K562 (cell line): Measurements from ENCODE around the gene MOG. TPM values are rescaled to one million over a fixed set of nuclear protein-coding genes. Genes with fewer than 3 reads are reported as not detected.

ENCODE experiments used
- CEBPB ChIP-seq: fragments of 450-650 bp; IDR thresholded peaks from 2 replicates; pipeline ENCODE4 v1.6.1; 2016; ENCODE audit warnings: missing genetic modification characterization, missing compliant biosample characterization
- CTCFL ChIP-seq: IDR thresholded peaks from 2 replicates; pipeline ENCODE4 v1.6.1; 2011; ENCODE audit warnings: borderline replicate concordance, low read depth, mild to moderate bottlenecking, moderate library complexity, low read length; ENCODE audit not compliant: insufficient read depth, poor library complexity, severe bottlenecking
- ESRRB ChIP-seq: fragments of 250-450 bp; sonication (Bioruptor Pico); IDR thresholded peaks from 2 replicates; pipeline ENCODE4 v1.5.0; 2020; ENCODE audit warnings: mild to moderate bottlenecking, moderate library complexity, borderline replicate concordance
- NFIC ChIP-seq: fragments of 450-650 bp; IDR thresholded peaks from 2 replicates; pipeline ENCODE4 v1.6.1; 2017; ENCODE audit warnings: mild to moderate bottlenecking, inconsistent platforms
- RAD21 ChIP-seq, 2 experiments: fragments of 250-450 bp in 1 of 2; fragments of 450-650 bp in 1 of 2; sonication (Bioruptor Pico) in 1 of 2; formaldehyde crosslinking in 1 of 2; IDR thresholded peaks in 1 of 2; conservative IDR thresholded peaks in 1 of 2; 2 replicates each; pipeline versions ENCODE4 v1.4.0 to v1.8.0; 2020 to 2022; ENCODE audit warnings: mild to moderate bottlenecking in 2 of 2, moderate library complexity in 1 of 2
- SMC3 ChIP-seq: conservative IDR thresholded peaks from 2 replicates; pipeline ENCODE4 v1.6.1; 2011; ENCODE audit warnings: low read depth, low read length, improper control_type of control experiment; ENCODE audit not compliant: insufficient read depth
- THRA ChIP-seq: fragments of 450-650 bp; IDR thresholded peaks from 2 replicates; pipeline ENCODE4 v1.6.1; 2017; ENCODE audit warnings: mild to moderate bottlenecking, moderate library complexity
- ZBTB8A ChIP-seq: fragments of 450-650 bp; IDR thresholded peaks from 2 replicates; pipeline ENCODE4 v1.6.1; 2018; ENCODE audit warnings: mild to moderate bottlenecking, moderate library complexity; ENCODE audit not compliant: partially characterized antibody
- ZNF263 ChIP-seq: sonication (generic); formaldehyde crosslinking; IDR thresholded peaks from 2 replicates; pipeline ENCODE4 v1.8.0; 2022; ENCODE audit warnings: mild to moderate bottlenecking, missing genetic modification reagents, borderline replicate concordance
- ZNF280B ChIP-seq: fragments of 250-450 bp; sonication (Bioruptor Pico); IDR thresholded peaks from 2 replicates; pipeline ENCODE4 v1.5.1; 2021; ENCODE audit warnings: mild to moderate bottlenecking
- ZNF512 ChIP-seq: IDR thresholded peaks from 2 replicates; pipeline ENCODE4 v1.6.1; 2016; ENCODE audit warnings: missing genetic modification characterization, missing compliant biosample characterization
- ZNF830 ChIP-seq: fragments of 250-450 bp; sonication (Bioruptor Pico); IDR thresholded peaks from 2 replicates; pipeline ENCODE4 v1.5.0; 2021; ENCODE audit warnings: mild to moderate bottlenecking
- polyA plus RNA-seq, 8 experiments: library from polyadenylated mRNA; depleted of rRNA in 4 of 8; stranded (reverse) in 5 of 8; unstranded in 3 of 8; fragments of >200 nt; fragmentation: Nextera tagmentation in 2 of 8; fragmentation: Illumina TruSeq in 1 of 8; extraction: Ambion mirVana in 2 of 8; extraction: Trizol in 1 of 8; gene quantifications; 2 replicates each; pipeline versions ENCODE4 v1.2.1 to v1.2.3, GENCODE V29; 2011 to 2014; ENCODE audit warnings: inconsistent platforms in 1 of 8, missing spikeins in 1 of 8
- total RNA-seq, 7 experiments: library from RNA; depleted of rRNA in 6 of 7; stranded (reverse); fragments of >200 nt in 6 of 7; fragmentation: Illumina TruSeq in 2 of 7; extraction: Trizol in 2 of 7; gene quantifications; 2 replicates each; pipeline versions ENCODE4 v1.2.1 to v1.2.3, GENCODE V29; 2011 to 2021; ENCODE audit warnings: low replicate concordance in 1 of 7
- TF ChIP-seq, protein P1 (sequence below), 3 experiments: IDR thresholded peaks in 2 of 3; conservative IDR thresholded peaks in 1 of 3; 2 replicates each; pipeline ENCODE4 v1.5.1; 2011 to 2012; ENCODE audit warnings: low read length in 3 of 3, mild to moderate bottlenecking in 3 of 3, control low read depth in 2 of 3, improper control_type of control experiment in 1 of 3, inconsistent platforms in 1 of 3, low read depth in 1 of 3, mixed read lengths in 1 of 3, moderate library complexity in 1 of 3; ENCODE audit not compliant: insufficient read depth in 2 of 3

Gene MOG
- total and polyA plus RNA-seq, 9 of the 15 experiments (the other 6 are each of a cell fraction or from before 2014, with no cell fraction given), result not detected

- TF ChIP-seq CTCFL (peak; percentile 25), ZNF512 (tag) (no peak), ZNF263 (no peak), ESRRB (CRISPR knock-in tag) (no peak), ZBTB8A (no peak), RAD21 (CRISPR knock-in tag; conservative IDR thresholded peaks at IDR 0.05 in 1 of 2, IDR thresholded peaks at IDR 0.05 in 1 of 2) (peak in 1 of 2 experiments; percentile 25; a peak in 1 of 4 replicates), NFIC (peak; percentile 82), SMC3 (0 out of 2 replicates have a peak, but pooled peaks have one; percentile 8), ZNF830 (CRISPR knock-in tag) (no peak), ZNF280B (CRISPR knock-in tag) (no peak), THRA (no peak), CEBPB (tag) (peak; percentile 13; the same call in 1 of the 2 replicates)
- TF ChIP-seq, protein P1, sequence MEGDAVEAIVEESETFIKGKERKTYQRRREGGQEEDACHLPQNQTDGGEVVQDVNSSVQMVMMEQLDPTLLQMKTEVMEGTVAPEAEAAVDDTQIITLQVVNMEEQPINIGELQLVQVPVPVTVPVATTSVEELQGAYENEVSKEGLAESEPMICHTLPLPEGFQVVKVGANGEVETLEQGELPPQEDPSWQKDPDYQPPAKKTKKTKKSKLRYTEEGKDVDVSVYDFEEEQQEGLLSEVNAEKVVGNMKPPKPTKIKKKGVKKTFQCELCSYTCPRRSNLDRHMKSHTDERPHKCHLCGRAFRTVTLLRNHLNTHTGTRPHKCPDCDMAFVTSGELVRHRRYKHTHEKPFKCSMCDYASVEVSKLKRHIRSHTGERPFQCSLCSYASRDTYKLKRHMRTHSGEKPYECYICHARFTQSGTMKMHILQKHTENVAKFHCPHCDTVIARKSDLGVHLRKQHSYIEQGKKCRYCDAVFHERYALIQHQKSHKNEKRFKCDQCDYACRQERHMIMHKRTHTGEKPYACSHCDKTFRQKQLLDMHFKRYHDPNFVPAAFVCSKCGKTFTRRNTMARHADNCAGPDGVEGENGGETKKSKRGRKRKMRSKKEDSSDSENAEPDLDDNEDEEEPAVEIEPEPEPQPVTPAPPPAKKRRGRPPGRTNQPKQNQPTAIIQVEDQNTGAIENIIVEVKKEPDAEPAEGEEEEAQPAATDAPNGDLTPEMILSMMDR (IDR thresholded peaks at IDR 0.05 in 2 of 3, conservative IDR thresholded peaks at IDR 0.05 in 1 of 3; ENCODE audit: insufficient read depth in 2 of 3, low read depth in 1 of 3, low read length in 3 of 3), result peak; percentile 49 to 55 (median 52)
These were observed 39.5 kb downstream of the MOG start (continued) for GRCh38 chr6:29696147-29697125.
